ENCODE data around the gene GNB3.

Gene GNB3

GRCh38 chr12:6840761-6841515 lies at the start of gene GNB3:
Gene GNB3, plus strand, starts transcription at chr12:6840925. Its CDS starts 363 bp downstream, at chr12:6841288.
- DNase-seq, result peak in 1 of 2 experiments; percentile 50

- no peak for DNase-seq
These were observed 48.7 kb upstream of the GNB3 start for GRCh38 chr12:6791931-6792520.

- DNase-seq, result no peak
These were observed 48.1 kb upstream of the GNB3 start for GRCh38 chr12:6792522-6793201.

GRCh38 chr12:6795088-6795487 lies 45.6 kb upstream of the GNB3 start:
- DNase-seq, result no peak

GRCh38 chr12:6796576-6796975 lies 44.1 kb upstream of the GNB3 start:
- no peak for DNase-seq

GRCh38 chr12:6799147-6799546 lies 41.6 kb upstream of the GNB3 start:
- no peak for DNase-seq

GRCh38 chr12:6807170-6807569 lies 33.6 kb upstream of the GNB3 start:
- DNase-seq, result no peak

GRCh38 chr12:6809056-6809455 lies 31.7 kb upstream of the GNB3 start:
- no peak for DNase-seq

GRCh38 chr12:6810758-6811157 lies 30.0 kb upstream of the GNB3 start:
- no peak for DNase-seq

- DNase-seq, result no peak
These were observed 27.4 kb upstream of the GNB3 start for GRCh38 chr12:6813363-6813762.

- no peak for DNase-seq
These were observed 24.1 kb upstream of the GNB3 start for GRCh38 chr12:6816598-6816997.

- DNase-seq, result no peak
These were observed 23.6 kb upstream of the GNB3 start for GRCh38 chr12:6817098-6817497.

- no peak for DNase-seq
These were observed 23.0 kb upstream of the GNB3 start for GRCh38 chr12:6817662-6818157.

- DNase-seq, result no peak
These were observed 22.5 kb upstream of the GNB3 start for GRCh38 chr12:6818222-6818621.

GRCh38 chr12:6818645-6819044 lies 22.1 kb upstream of the GNB3 start:
- no peak for DNase-seq

GRCh38 chr12:6819106-6820030 lies 21.4 kb upstream of the GNB3 start:
- no peak for DNase-seq

- DNase-seq, result no peak
These were observed 20.6 kb upstream of the GNB3 start for GRCh38 chr12:6820166-6820565.

- peak; percentile 15 to 58 for DNase-seq
These were observed 18.9 kb upstream of the GNB3 start, which contains the start of gene GPR162 for GRCh38 chr12:6821591-6822425. Gene GPR162, plus strand, starts transcription at chr12:6821821. Its CDS starts 2,078 bp downstream, at chr12:6823899.

- DNase-seq, result no peak
These were observed 18.1 kb upstream of the GNB3 start for GRCh38 chr12:6822426-6823135.

GRCh38 chr12:6823182-6824084 lies 17.3 kb upstream of the GNB3 start:
- no peak for DNase-seq
